ENCODE measurements around the gene KAT2B.

KAT2B gene

DNA sequence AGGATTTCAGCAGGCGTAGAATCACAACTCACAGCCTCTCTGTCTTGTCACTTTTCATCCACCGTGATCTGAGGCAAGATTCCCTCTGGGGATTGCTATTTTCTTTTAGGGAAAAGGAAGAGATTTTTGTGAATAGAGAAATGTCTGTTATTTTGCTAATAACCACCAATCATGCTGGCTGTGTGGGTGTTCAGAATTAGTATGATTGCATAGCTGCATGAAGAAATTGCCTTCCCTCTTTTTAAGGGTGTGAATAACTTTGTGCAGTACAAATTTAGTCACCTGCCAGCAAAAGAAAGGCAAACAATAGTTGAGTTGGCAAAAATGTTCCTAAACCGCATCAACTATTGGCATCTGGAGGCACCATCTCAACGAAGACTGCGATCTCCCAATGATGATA is 60.8 kb downstream of the KAT2B start:
- no peak for DNase-seq

GRCh38 chr3:20103731-20104130 is 63.5 kb downstream of the KAT2B start:
- no peak for DNase-seq

- DNase-seq = no peak
Measured at GRCh38 chr3:20104167-20104661, 64.0 kb downstream of the KAT2B start.

- DNase-seq = no peak
Measured at GRCh38 chr3:20105513-20106280, 65.5 kb downstream of the KAT2B start.

GRCh38 chr3:20107722-20108121 is 67.5 kb downstream of the KAT2B start:
- DNase-seq = no peak

- no peak for DNase-seq
Measured at GRCh38 chr3:20108869-20109268, 68.6 kb downstream of the KAT2B start.

- DNase-seq = no peak
Measured at GRCh38 chr3:20110826-20111225, 70.6 kb downstream of the KAT2B start.

DNA sequence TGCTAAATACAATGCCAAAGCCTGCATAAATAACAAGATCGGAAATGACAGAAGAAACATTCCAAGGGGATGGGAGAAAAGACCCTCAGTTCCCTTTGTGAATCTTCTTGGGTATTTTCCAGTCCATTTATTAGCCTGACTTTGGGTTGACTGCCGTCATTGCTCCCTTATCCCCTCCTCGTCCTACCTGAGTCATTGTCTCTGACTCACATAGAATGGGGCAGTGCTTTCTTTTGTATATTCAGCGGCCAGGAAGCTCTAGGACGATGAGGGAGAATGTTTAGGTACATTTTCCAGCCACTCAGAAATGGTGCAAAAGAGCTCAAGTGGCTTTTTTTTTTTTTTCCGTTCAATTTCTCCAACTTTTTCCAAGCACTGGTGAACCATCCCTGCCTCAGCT is 71.6 kb downstream of the KAT2B start:
- no peak for DNase-seq

GRCh38 chr3:20121088-20121487 is 80.8 kb downstream of the KAT2B start:
- DNase-seq = no peak

GRCh38 chr3:20123131-20123652 is 82.9 kb downstream of the KAT2B start:
- DNase-seq = no peak

GRCh38 chr3:20125289-20125688 is 85.0 kb downstream of the KAT2B start:
- no peak for DNase-seq

DNA sequence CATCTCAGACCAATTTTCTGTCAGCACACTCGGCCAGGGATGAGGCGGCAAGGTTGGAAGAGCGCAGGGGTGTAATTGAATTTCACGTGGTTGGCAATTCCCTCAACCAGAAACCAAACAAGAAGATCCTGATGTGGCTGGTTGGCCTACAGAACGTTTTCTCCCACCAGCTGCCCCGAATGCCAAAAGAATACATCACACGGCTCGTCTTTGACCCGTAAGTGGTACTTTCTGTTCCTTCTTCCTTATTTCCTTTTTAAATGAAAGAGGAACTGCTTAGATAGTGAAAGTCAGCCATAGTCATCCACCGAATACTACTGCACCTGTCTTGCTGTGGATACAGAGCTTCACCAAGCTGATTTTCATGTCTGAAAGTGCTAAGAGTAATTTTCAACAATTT is 85.7 kb downstream of the KAT2B start:
- DNase-seq = no peak

DNA sequence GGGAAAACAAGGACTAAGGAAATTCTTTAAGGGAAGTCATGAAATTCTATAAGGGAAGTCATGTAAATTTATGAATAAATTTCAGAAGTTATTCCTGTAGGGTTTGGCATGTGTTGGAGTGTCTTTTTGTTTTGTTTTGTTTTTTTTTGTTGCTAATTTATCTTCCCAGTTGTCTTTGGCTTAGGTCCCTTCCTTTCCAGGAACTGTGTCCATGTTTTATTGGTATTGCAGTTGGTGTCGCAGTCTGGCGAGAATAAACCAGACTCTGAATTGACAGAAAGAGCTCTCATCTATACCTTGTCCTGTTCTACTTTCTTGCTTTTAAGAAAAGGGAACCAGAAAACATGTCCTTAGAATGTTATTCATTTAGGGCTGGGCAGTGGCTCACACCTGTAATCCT is 88.1 kb downstream of the KAT2B start:
- DNase-seq = no peak

- DNase-seq = no peak
Measured at GRCh38 chr3:20130106-20130505, 89.9 kb downstream of the KAT2B start.

DNA sequence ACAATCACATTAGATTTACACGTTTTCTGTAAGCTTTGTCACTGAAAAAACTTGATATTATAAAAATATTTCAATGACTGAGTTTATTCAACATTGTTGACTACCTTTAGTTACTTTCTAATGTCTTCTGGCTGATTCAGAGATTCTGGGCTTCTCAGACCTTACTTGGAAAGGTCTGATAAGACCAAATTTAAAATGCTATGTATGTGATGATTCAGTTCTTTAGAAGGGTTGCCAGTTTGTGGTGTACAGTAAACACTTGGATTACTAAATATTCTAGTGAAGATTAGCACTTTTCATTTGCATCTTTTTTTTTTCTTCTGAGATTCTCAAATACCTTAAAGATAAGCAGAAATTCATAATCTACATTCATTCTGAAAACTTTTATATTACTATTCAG is 96.0 kb downstream of the KAT2B start:
- DNase-seq = no peak

DNA sequence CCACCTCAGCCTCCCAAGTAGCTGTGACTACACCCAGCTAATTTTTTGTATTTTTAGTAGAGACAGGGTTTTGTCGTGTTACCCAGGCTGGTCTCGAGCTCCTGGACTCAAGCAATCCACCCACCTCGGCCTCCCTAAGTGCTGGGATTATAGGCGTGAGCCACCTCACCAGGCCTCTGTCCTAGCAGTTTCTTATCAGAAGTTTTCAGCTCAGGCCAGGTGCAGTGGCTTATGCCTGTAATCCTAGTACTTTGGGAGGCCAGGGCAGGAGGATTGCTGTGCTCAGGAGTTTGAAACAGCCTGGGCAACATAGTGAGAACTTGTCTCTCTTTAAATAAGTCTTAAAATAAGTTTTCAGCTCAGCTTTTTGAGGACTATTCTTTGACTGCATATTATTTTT is 97.4 kb downstream of the KAT2B start:
- no peak for DNase-seq

DNA sequence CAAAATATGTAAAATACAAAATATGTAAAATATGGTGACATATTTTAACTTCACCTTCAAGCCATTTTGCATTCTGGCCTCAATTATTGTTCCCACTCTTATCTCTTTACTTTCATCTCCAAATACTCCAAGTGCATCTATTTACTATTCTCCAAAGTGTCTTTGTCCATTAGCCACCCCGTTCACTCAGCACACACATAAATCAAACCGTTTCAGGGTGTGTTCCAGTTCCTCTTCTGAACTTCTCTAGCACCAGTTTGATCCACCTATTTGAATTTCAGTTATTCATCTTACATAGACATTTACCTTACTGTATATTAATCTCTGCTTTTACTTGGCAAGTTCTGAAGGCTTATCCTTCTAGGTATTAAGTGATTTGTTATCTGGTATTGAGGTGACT is 100.6 kb downstream of the KAT2B start:
- DNase-seq = no peak

DNA sequence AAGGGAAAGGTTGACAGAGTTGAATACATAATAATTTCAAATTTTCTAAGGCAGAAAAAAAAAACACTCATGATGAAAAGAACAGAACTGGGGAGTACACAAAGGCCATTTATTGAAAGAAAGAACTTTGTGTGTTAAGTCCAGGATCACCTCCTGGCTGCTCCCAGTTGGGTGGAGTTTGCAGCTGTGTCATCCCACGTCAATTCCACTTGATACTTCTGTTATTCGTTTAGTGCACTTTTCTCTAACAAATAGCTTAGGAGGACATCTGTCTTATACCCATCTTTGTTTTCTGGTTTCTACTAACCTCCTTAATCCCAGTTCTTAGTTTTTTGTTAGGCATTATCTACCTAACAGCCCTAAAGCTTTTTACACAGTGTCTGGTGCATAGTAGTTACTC is 101.1 kb downstream of the KAT2B start:
- DNase-seq = no peak

DNA sequence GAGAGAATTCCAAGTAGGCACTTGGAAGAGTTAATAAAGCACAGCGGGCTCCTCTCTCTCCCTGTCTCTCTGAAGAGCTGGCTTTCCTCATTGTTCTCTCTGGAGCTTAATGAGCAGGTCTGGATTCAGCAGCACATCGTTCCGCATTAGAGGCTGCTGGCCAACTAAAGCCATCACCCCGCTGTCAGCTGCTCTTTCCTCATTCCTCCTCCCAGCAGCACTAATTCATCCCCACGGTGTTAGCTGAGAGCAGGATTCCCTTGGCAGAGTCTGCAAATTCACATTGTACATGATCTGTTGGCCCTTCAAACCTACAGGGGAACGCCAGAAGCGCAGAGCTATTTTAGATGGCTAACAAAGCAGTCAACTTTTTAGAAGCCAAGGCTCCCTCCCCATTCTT is 101.6 kb downstream of the KAT2B start:
- no peak for DNase-seq

- DNase-seq = no peak
Measured at GRCh38 chr3:20142517-20142916, 102.3 kb downstream of the KAT2B start.

GRCh38 chr3:20143519-20143918 is 103.3 kb downstream of the KAT2B start:
- no peak for DNase-seq

DNA sequence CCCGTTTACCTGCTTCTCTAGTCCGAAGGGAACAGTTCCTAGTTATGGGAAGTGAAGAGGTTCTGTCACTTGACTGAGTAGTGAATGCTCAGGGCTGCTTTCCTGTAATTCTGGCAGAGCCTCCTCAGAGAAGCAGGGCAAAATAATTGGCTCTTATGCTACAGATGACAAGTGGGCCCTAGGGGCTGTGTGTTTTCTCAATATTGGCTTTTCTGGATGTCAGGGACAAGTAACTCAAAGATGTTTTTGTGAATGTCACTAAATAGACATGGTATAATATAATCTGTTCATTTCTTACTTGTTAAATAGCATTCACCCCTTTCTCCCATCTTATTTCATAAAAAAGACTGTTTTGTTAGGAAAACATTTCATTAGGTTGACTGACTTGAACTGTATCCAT is 105.6 kb downstream of the KAT2B start:
- DNase-seq = no peak

DNA sequence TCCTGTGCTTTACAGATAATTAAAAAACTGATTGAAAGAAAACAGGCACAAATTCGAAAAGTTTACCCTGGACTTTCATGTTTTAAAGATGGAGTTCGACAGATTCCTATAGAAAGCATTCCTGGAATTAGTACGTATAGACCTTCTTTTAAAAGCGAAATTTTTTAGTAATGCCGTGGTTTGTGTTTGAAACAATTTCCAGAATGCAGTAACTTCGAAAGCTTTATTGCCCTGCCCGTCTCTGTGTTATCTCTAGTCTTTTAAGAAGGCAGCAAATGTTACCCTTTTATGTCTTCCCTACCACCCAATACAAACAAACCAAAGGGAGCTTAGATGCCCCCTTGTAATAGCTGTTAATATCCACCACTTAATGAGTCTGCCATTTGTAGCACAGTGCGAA is 106.1 kb downstream of the KAT2B start:
- DNase-seq = no peak

- no peak for DNase-seq
Measured at GRCh38 chr3:20147361-20147760, 107.1 kb downstream of the KAT2B start.

DNA sequence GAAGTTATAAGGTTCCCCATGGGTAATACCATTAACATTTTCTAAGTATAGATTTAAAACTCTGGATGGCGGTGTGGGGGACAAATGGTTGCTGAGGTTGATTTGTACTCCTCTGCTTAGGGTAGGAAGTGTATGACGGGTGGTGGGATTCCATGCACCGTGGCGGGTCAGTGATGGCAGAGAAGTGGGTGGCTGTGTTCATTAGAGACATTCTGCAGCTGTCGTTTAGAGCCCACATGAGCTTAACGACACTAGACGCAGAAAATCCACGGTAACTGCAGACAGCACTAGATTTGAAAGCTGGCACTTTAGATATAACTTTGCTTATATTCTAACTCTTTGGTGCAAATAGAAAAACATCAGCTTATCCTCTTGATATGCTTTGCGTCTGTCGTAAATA is 108.2 kb downstream of the KAT2B start:
- DNase-seq = no peak

Data from stimulated activated naive CD4-positive, alpha-beta T cell (primary cell).